CD4-positive, alpha-beta T cell treated with Interferon gamma for 1 hour (primary cell): ENCODE data around the gene ZNF341.

ENCODE experiments used
- DNase-seq: peaks from one replicate; pipeline ENCODE4 v3.0.0-alpha.2; 2020

The ZNF341 gene

GRCh38 chr20:33827634-33828325, 96.0 kb downstream of the ZNF341 start:
- no peak for DNase-seq

GRCh38 chr20:33828326-33828844, 96.6 kb downstream of the ZNF341 start:
- no peak for DNase-seq

DNA sequence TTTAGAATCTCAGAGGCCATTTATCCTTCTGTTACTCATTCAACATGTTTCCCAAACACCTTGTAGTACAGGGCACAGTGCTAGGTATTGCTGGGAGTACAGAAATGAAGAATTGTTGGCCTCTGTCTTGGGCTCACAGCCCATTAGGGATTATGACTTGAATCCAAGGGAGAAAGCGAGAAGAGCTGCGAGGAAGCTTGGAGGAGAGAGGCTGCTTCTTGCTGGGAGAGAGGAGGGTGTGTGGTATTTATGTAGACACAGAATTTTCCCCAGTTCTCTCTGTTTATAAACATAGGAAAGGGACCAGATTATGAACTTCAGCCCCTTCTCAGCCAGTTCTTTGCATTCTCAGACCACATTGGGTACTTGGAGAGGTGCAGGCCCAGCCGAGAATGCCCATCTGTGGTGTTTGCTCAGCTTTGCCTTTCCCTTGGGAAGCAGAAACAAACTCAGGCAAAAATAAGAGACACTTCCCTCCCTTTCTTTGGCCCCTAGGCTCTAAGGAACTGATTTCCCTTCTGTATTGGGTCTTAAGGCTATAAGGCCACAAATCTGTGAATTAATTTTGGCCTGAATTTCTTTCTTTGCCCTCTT, 97.3 kb downstream of the ZNF341 start:
- no peak for DNase-seq

GRCh38 chr20:33829636-33830035, 97.8 kb downstream of the ZNF341 start:
- no peak for DNase-seq

DNA sequence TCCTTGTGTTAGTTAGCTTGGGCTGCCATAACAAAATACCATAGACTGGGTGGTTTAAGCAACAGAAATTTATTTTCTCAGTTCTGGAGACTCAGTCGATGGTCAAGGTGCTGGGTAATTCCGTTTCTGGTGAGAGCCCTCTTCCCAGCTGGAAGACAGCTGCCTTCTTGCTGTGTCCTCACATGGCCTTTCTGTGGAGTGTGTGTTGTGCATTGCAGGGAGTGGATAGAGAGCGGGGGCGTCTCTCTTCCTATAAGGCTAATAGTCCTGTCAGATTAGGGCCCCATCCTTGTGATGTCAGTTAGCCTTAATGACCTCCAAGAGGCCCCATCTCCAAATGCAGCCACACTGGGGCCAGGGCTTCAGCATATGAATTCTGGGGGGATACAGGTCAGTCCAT, 98.6 kb downstream of the ZNF341 start:
- no peak for DNase-seq

DNA sequence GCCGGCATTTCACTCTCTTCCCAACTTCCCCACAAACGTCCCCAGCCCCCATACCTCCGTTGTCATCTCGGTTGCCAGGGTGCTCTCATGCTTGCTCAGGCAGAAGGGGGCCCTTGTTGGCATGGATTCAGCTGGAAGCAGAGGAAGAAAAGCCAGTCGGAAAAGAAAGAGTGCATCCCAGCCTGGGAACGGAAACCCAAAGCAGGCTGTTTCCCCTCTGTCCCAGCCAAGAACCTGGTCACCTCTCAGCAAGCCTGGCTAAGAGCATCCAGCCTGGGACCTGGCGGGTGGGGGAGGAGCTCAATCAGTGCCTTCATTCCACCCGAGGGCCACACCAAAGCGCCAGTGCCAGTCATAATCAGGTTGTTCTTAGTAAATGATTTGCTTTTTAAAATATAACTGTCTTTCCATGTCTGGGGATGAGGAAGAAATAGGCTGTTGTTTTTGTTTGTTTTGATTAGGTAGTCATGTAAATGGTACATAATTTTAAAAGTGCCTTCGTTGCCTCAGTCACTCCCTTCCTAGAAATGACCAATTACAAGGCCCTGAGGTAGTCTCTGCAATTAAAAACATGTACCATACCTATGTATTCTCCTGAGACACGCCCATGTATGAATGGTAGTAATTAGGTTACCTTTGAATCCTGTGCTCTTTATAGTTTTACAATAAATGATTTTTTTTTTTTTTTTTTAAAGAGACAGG, 100.5 kb downstream of the ZNF341 start:
- DNase-seq, result no peak

GRCh38 chr20:33833333-33833732, 101.5 kb downstream of the ZNF341 start:
- no peak for DNase-seq

- DNase-seq, result no peak
Measured at GRCh38 chr20:33835615-33836172, 103.9 kb downstream of the ZNF341 start.

DNA sequence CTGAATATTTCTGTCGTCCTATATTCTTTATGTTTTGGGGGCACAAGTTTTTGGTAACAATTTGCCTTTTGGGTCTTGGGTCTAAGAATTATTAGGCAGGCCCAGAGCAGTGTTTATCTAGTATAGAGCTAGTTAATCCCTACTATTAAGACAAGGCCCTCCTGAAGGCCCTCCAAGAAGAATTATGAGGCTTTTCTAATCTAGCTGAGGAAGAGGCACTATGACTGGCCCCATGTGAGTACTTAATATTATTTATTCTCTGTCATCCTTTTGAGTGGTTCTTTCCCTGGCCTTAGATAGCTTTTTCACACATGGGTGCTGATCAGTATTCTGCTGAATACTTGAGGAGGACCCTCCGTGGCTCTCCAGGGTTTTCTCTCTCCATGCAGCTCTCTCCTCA, 104.5 kb downstream of the ZNF341 start:
- DNase-seq, result no peak

- DNase-seq, result no peak
Measured at GRCh38 chr20:33837096-33837830, 105.5 kb downstream of the ZNF341 start.

DNA sequence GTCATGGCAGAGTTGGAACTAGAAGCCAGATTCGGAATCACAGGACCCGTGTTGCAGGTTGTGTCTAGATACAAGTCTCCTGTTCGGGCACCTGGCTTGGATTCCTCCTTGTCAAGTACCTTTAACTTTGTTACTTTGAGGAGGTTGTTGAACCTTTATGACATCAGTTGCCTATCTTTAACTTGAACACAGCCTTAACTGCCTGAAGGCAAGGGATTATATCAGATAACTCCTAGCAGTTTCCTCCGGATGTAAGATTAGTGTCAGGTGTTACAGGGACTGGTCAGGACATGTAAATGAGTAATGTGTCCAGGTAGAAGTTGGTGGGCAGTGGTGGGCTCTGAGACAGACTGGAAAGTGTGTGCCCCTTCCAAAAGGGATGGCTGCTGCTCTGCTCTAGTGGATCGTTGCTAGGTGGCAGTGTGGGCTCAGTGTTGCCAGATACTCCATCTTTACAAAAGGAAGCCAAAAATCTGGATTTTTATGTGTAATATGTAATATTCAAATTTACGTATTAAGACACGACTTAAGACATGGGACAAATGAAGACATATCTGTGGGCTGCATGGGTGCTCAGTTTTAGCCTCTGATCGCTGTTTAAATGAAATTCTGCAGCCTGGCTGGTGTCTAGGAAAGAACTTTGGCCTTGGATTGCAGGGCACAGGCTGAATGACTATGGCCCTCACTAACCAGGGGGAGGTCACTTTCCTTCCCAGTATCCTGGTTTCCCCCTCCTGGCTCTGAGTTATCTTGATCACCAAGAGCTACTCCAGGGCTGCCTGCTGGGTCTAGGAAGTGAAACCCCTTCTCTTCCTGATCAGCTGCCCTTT, 106.5 kb downstream of the ZNF341 start:
- no peak for DNase-seq

DNA sequence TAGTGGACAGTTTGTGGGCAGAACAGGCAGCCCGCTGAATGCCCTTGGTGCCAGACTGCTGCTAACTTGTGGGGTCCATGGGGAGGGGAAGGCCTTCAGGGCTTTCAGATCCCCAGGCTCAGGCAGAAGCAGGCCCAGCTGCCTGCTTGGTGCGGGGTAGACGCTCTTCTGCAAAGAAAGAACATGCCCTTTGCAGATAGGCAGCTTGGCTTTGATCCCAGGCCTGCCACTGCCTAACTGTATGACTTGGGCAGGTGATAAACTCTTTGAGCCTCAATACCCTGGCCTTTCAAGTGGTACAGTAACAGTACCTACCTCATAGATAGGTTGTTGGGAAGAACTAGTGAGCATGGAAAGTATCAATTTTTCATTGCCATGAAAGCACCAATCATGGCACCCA, 107.8 kb downstream of the ZNF341 start:
- no peak for DNase-seq

- DNase-seq, result no peak
Measured at GRCh38 chr20:33840160-33840559, 108.4 kb downstream of the ZNF341 start.

DNA sequence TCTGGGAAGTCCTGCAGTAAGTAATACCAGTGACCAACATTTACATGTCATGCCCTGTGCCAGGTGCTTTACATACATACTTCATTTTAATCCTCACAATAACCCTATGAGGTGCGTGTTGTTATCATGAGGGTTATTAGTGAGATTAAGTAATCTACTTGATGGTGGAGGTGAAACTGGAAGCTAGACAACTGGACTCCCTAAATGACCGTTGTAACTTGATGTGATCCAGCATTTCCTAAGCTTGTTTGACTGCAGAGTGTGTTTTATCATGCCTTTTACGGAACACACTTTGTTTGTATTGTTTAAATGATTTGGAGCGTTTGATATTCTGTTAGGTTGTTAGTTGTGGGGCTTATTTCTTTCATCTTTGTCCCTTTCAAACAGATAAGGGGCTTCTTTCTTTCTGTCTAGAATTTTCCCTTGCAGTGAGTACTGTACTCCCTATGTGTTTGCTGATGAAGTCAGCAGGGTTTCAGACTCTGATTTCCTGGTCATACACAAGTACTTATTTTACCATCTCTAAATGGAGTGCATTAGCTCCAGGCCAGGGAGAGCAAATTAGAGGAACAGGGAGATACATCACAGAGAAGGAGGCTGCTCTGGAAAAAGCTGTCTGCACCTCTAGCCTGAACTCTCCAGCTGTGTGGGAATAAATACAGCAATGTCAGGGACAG, 109.1 kb downstream of the ZNF341 start:
- no peak for DNase-seq

- no peak for DNase-seq
Measured at GRCh38 chr20:33841436-33841799, 109.6 kb downstream of the ZNF341 start.
